Measurements from ENCODE around the gene COPRS. TPM values are rescaled to one million over a fixed set of nuclear protein-coding genes. Genes with fewer than 3 reads are reported as not detected.

COPRS gene
- total and polyA plus RNA-seq, 2 of the 13 experiments (the other 11 are each of a cell fraction or from before 2014, with no cell fraction given) = 22.7 to 93.8 TPM

DNA sequence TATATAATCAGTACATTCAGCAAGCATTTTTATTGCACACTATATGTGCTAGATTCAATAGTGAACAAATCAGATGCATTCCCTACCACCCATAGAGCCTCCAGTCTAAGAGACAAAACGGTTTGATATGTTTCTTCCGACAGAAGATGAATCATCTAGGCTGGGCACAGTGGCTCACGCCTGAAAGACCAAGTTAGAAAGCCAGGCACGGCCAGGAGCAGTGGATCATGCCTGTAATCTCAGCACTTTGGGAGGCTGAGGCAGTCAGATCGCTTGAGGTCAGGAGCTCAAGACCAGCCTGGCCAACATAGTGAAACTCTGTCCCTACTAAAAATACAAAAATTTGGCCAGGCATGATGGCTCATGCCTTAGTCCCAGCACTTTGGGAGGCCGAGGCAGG, 18.3 kb upstream of the COPRS start:
- ChIA-PET CTCF (ENCODE audit: low intra/inter-chr PET ratio, low total read pairs) (no interaction called here), POLR2A (no interaction called here)
- Histone ChIP-seq H3K27ac (ENCODE audit: extremely low read length, insufficient read depth, low read length) (no peak overlapping the region), H3K4me1 (ENCODE audit: insufficient read depth, low read length) (no peaks in the 10 kb centered on the region), H3K4me2 (ENCODE audit: low read depth, low read length) (no peak overlapping the region), H3K36me3 (replicated peaks in 1 of 2; ENCODE audit: control insufficient read depth in 1 of 2, insufficient read depth in 2 of 2, low read length in 2 of 2) (peaks cover 17 to 77% of the 10 kb centered on the region in 2 experiments), H4K20me1 (ENCODE audit: insufficient read depth, low read length) (no peaks in the 10 kb centered on the region), H3K9me3 (ENCODE audit: low read length) (no peaks in the 10 kb centered on the region), H3K27me3 (ENCODE audit: control insufficient read depth in 1 of 2, insufficient read depth in 2 of 2, low read length in 2 of 2) (no peaks in the 10 kb centered on the region), H3K9ac (ENCODE audit: insufficient read depth, low read depth, low read length) (no peak overlapping the region), H2AFZ (ENCODE audit: low read length) (no peak overlapping the region), H3K79me2 (ENCODE audit: insufficient read depth, low read length) (no peaks in the 10 kb centered on the region), H3K4me3 (replicated peaks in 1 of 3; ENCODE audit: insufficient read depth in 1 of 3, low read depth in 2 of 3, low read length in 3 of 3) (no peak overlapping the region)
- DNase-seq (ENCODE audit: low spot score) (no peak), ATAC-seq (no peak), FAIRE-seq (no peak)
- in situ Hi-C loops (cut with HindIII; ENCODE audit: extremely low pct_ligation_motif_present, low pct_unique_long_range_greater_than_20kb) = no loop called here
- WGBS (ENCODE audit: low lambda C conversion rate) = 96% methylated on average over 6 of the region's 6 CpGs
- intact Hi-C loops (cut with micrococcal nuclease; ENCODE audit: unreplicated experiment) = no loop called here
- TF ChIP-seq, protein P1, sequence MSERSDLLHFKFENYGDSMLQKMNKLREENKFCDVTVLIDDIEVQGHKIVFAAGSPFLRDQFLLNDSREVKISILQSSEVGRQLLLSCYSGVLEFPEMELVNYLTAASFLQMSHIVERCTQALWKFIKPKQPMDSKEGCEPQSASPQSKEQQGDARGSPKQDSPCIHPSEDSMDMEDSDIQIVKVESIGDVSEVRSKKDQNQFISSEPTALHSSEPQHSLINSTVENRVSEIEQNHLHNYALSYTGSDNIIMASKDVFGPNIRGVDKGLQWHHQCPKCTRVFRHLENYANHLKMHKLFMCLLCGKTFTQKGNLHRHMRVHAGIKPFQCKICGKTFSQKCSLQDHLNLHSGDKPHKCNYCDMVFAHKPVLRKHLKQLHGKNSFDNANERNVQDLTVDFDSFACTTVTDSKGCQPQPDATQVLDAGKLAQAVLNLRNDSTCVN (CRISPR knock-in tag; IDR thresholded peaks at IDR 0.05; ENCODE audit: borderline replicate concordance) = no peak
- no TSS peak for BruUV-seq (replicated peaks)

- CTCF ChIA-PET (ENCODE audit: low intra/inter-chr PET ratio, low total read pairs) = no interaction called here
- 100% methylated on average over 2 of the region's 2 CpGs for WGBS (ENCODE audit: low lambda C conversion rate)
- H3K27me3 ChIP-seq (ENCODE audit: control insufficient read depth in 1 of 2, insufficient read depth in 2 of 2, low read length in 2 of 2) = no peaks in the 10 kb centered on the region
- intact Hi-C loops (cut with micrococcal nuclease; ENCODE audit: unreplicated experiment) = no loop called here
- no peak overlapping the region for H3K4me2 ChIP-seq (ENCODE audit: low read depth, low read length)
- no peaks in the 10 kb centered on the region for H3K79me2 ChIP-seq (ENCODE audit: insufficient read depth, low read length)
- FAIRE-seq = no peak
- no peak overlapping the region for H2AFZ ChIP-seq (ENCODE audit: low read length)
- H3K4me1 ChIP-seq (ENCODE audit: insufficient read depth, low read length) = no peaks in the 10 kb centered on the region
- H3K27ac ChIP-seq (ENCODE audit: extremely low read length, insufficient read depth, low read length) = no peak overlapping the region
- no peak for DNase-seq (ENCODE audit: low spot score)
- no peak for TF ChIP-seq XBP1 (CRISPR knock-in tag; IDR thresholded peaks at IDR 0.05)
- TF ChIP-seq POGK (CRISPR knock-in tag; conservative IDR thresholded peaks at IDR 0.05) = no peak
- no peak for TF ChIP-seq ZNF317 (CRISPR knock-in tag; IDR thresholded peaks at IDR 0.05)
- no peak for TF ChIP-seq ZGPAT (CRISPR knock-in tag; IDR thresholded peaks at IDR 0.05)
- no peak for TF ChIP-seq BRD4 (CRISPR knock-in tag; IDR thresholded peaks at IDR 0.05)
- in situ Hi-C loops (cut with HindIII; ENCODE audit: extremely low pct_ligation_motif_present, low pct_unique_long_range_greater_than_20kb) = no loop called here
- H3K4me3 ChIP-seq (replicated peaks in 1 of 3; ENCODE audit: insufficient read depth in 1 of 3, low read depth in 2 of 3, low read length in 3 of 3) = no peak overlapping the region
- H3K9me3 ChIP-seq (ENCODE audit: low read length) = no peaks in the 10 kb centered on the region
- POLR2A ChIA-PET = no interaction called here
- no peaks in the 10 kb centered on the region for H4K20me1 ChIP-seq (ENCODE audit: insufficient read depth, low read length)
- no peak overlapping the region for H3K9ac ChIP-seq (ENCODE audit: insufficient read depth, low read depth, low read length)
- no TSS peak for BruUV-seq (replicated peaks)
- no peak for ATAC-seq
- H3K36me3 ChIP-seq (replicated peaks in 1 of 2; ENCODE audit: control insufficient read depth in 1 of 2, insufficient read depth in 2 of 2, low read length in 2 of 2) = peaks cover 18 to 71% of the 10 kb centered on the region in 2 experiments
These were observed 16.0 kb upstream of the COPRS start for GRCh38 chr17:31875081-31875480.

Data from HepG2 (cell line).